Effector CD4-positive, alpha-beta T cell (primary cell): ENCODE results near the gene AEBP1.

ENCODE experiments used
- DNase-seq: peaks from one replicate; pipeline ENCODE4 v3.0.0-alpha.2; 2020

AEBP1 gene

DNA sequence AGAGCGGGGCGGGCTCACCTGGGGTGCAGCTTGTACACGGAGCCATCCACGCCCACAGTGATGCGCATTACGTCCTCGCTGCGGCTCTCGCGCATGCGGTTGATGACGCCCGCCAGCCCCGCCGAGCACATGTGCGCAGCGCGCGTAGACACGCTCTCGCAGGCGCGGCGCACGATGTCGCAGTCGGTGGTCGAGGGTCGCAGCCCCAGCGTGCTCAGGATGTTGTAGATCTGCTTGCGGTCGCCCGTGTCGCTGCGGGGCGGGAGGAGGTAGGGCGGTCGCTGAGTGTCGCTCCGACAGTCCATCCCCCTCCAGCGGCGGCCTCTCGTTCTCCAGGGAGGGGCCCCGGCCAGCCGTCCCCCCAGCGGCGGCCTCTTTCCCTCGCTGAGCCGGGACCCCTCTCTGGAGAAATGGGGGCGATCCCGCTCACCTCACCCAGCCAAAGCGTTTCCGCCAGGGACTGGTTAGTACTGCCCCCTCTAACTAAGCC lies 41.4 kb downstream of the AEBP1 start:
- DNase-seq, result peak; percentile 33

GRCh38 chr7:44145969-44146911 lies 42.1 kb downstream of the AEBP1 start:
- peak; percentile 48 for DNase-seq

GRCh38 chr7:44147026-44147991 lies 43.2 kb downstream of the AEBP1 start:
- DNase-seq, result no peak

GRCh38 chr7:44148166-44148565 lies 44.0 kb downstream of the AEBP1 start:
- no peak for DNase-seq

GRCh38 chr7:44148961-44149536 lies 44.9 kb downstream of the AEBP1 start:
- DNase-seq, result no peak

GRCh38 chr7:44149571-44150465 lies 45.7 kb downstream of the AEBP1 start:
- DNase-seq, result no peak

DNA sequence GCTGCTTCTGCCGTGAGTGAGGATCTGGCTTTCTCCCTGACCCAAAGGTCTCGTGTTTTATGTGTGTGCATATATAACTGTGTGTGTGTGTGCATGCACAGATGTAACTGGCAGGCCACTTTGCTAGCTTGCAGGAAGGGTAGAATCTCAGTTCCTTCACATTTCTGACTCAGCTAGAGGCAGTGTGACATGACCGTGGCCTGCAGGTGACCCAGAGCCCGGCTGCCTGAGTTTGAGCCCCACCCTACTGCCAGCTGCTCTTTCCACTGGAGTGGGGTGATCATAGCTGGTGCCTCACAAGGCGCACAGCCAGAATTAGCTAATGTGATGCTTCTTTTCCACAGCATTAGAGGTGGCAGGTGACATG lies 46.3 kb downstream of the AEBP1 start:
- no peak for DNase-seq

GRCh38 chr7:44150966-44151941 lies 47.1 kb downstream of the AEBP1 start:
- no peak for DNase-seq

GRCh38 chr7:44151956-44152355 lies 47.8 kb downstream of the AEBP1 start:
- DNase-seq, result no peak

GRCh38 chr7:44152971-44153947 lies 49.1 kb downstream of the AEBP1 start:
- DNase-seq, result no peak

- DNase-seq, result no peak
These were observed 49.8 kb downstream of the AEBP1 start for GRCh38 chr7:44153948-44154335.

GRCh38 chr7:44154703-44155102 lies 50.6 kb downstream of the AEBP1 start:
- DNase-seq, result no peak

- no peak for DNase-seq
These were observed 51.3 kb downstream of the AEBP1 start for GRCh38 chr7:44155191-44156185.

DNA sequence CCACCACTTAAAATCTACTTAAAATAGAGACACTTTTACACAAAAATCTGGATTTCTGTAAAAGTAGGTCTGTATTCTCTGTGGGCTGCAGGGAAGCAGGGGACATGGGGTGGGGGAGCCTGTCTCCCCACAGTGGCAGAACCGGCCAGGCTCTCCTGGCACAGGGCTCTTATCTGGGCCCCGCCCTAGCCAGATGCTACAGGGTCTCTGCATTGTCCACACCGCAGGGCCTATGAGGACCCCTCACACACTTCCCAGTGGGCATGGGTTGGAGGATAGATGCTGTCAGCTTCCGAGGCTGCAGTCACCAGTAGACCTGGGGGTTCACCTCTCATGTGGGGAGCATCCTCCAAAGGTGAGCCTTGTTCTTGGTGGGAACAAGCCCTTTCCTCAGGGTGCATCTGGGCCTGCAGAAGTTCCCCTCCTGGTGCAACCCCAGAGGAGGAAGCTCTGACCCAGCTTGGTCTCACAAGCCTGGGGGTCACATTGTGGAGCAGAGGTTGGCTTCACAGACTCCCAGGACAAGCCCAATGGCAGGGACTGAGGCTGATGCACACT lies 52.4 kb downstream of the AEBP1 start:
- DNase-seq, result no peak

GRCh38 chr7:44157116-44158080 lies 53.3 kb downstream of the AEBP1 start:
- no peak for DNase-seq

DNA sequence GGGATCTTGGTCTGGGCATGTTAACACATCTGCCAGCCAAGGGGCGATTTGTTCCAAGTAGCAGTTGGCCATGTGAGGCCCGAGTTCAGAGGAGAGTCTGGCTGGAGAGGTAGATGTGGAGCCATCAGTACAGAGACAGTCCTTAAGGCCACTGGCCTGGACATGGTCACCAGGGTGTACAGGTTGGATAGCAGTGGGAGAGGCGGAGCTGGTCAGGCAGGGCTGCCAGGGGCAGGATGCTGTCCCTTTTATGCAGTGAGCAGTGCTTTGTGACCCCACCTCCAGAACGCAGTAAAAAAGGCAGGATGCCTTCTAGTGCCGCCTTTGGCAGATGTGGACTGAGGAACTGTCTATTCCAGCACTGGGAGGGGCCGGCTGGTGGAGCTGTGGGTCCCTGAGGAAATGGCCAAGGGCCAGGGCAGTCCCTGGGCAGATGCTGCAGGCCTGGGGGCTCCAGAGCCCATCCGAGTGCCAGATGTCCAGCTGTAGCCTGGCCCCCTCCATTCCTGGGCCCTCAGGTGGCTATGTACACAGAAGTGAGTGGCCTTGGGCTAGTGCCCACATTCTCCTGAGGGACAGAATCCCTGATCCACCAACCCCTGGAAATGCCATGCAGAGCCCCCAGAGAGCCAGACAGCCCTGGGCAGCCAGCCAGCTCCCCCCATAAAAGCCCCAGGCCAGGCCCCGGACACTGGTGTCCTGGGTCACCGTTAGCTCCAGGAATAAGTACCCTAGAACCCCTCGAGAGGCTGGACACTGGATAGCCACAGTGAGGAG lies 54.1 kb downstream of the AEBP1 start:
- no peak for DNase-seq
